ENCODE results near the gene AMACR.

DNA sequence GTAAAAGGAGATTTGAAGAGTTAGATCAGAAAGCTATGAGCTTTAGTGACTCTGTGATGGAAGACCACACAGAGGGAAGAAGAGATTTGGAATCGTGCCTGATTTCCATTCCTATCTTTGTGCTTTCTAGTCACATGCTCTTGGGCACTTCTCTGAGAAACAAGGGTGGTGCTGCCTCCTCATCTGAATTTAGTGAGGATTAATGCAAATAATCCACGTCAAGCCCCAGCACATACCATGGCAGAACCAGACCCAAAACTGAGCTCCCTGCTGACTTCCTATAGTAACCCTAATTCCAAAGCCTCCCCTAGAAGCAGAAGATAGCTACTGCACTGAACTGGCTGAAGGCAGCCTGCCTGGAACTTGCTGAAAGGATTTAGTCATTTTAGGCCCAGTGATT is 41.0 kb downstream of the AMACR start:
- TF ChIP-seq, protein P1, sequence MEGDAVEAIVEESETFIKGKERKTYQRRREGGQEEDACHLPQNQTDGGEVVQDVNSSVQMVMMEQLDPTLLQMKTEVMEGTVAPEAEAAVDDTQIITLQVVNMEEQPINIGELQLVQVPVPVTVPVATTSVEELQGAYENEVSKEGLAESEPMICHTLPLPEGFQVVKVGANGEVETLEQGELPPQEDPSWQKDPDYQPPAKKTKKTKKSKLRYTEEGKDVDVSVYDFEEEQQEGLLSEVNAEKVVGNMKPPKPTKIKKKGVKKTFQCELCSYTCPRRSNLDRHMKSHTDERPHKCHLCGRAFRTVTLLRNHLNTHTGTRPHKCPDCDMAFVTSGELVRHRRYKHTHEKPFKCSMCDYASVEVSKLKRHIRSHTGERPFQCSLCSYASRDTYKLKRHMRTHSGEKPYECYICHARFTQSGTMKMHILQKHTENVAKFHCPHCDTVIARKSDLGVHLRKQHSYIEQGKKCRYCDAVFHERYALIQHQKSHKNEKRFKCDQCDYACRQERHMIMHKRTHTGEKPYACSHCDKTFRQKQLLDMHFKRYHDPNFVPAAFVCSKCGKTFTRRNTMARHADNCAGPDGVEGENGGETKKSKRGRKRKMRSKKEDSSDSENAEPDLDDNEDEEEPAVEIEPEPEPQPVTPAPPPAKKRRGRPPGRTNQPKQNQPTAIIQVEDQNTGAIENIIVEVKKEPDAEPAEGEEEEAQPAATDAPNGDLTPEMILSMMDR (IDR thresholded peaks at IDR 0.05; ENCODE audit: low read length): no peak
- no peak for TF ChIP-seq EZH2 (IDR thresholded peaks at IDR 0.05; ENCODE audit: borderline replicate concordance, low read length)

All from OCI-LY1 (cell line).